HCT116 (cell line): Measurements from ENCODE around the gene CSF2RB. TPM values are rescaled to one million over a fixed set of nuclear protein-coding genes. Genes with fewer than 3 reads are reported as not detected.

Experiments
- ATAC-seq: fragments of 200-7000 bp; cut with Tn5 transposase; 2 replicates; pipeline ENCODE4 v1.9.1; 2020; ENCODE audit warnings: mild to moderate bottlenecking, moderate library complexity
- BruUV-seq: library from RNA; stranded (reverse); fragments of 400-500 nt; replicated peaks from 2 replicates; lab custom pipeline; 2021; lab: Mats Ljungman, UMichigan
- CTCF ChIA-PET: fragments of 300-600 bp; sonication (Branson Sonifier 250); formaldehyde crosslinking; loops from one replicate; lab custom pipeline; 2021; ENCODE audit warnings: antibody characterized with exemption; lab: Charles Lee
- POLR2A ChIA-PET: fragments of 300-600, 350-600 bp; sonication (Branson Sonifier 250); formaldehyde crosslinking; loops from one replicate; lab custom pipeline; 2021; ENCODE audit warnings: antibody characterized with exemption; lab: Charles Lee
- RAD21 ChIA-PET, 2 experiments: fragments of 300-600 bp; sonication (Branson Sonifier 250); formaldehyde crosslinking; loops; one replicate each; lab custom pipeline; 2023; ENCODE audit warnings: low total read pairs in 2 of 2; ENCODE audit not compliant: uncharacterized antibody in 2 of 2, unreplicated experiment in 2 of 2, low non-redundant PET in 1 of 2; lab: Charles Lee
- DNase-seq: peaks from one replicate; pipeline ENCODE4 v3.0.0-alpha.2; 2010; ENCODE audit warnings: low read depth, low spot score
- H2AFZ ChIP-seq: fragments of 200-600 bp; shearing (Covaris generic), sonication (generic); 2 replicates; pipeline ENCODE4 v1.6.1; 2017; ENCODE audit warnings: low read depth, mixed run types, mixed read lengths, antibody characterized with exemption, low read length; ENCODE audit not compliant: poor library complexity, severe bottlenecking
- H3K27ac ChIP-seq: 2 replicates; pipeline ENCODE4 v1.5.1; 2012; ENCODE audit warnings: low read depth, low read length
- H3K27me3 ChIP-seq: fragments of 200-600 bp; sonication (generic); 2 replicates; pipeline ENCODE4 v1.6.1; 2016; ENCODE audit warnings: mixed run types, low read length, mixed read lengths; ENCODE audit not compliant: insufficient read depth
- H3K36me3 ChIP-seq, 2 experiments: fragments of 200-500 bp in 1 of 2; fragments of 200-600 bp in 1 of 2; sonication (Bioruptor generic) in 1 of 2; sonication (generic) in 1 of 2; 2 replicates each; pipeline versions ENCODE4 v1.5.1 to v1.6.1; 2014 to 2016; ENCODE audit warnings: low read length in 2 of 2, inconsistent platforms in 1 of 2, mixed read lengths in 1 of 2, mixed run types in 1 of 2; ENCODE audit not compliant: insufficient read depth in 2 of 2, control insufficient read depth in 1 of 2
- H3K4me1 ChIP-seq, 2 experiments: fragments of 200-600 bp in 1 of 2; sonication (generic) in 1 of 2; 2 replicates each; pipeline versions ENCODE4 v1.5.1 to v1.6.1; 2012 to 2017; ENCODE audit warnings: low read length in 2 of 2, inconsistent platforms in 1 of 2, mild to moderate bottlenecking in 1 of 2, mixed read lengths in 1 of 2, mixed run types in 1 of 2, moderate library complexity in 1 of 2; ENCODE audit not compliant: insufficient read depth in 2 of 2, control insufficient read depth in 1 of 2
- H3K4me2 ChIP-seq: fragments of 200-600 bp; sonication (generic); 2 replicates; pipeline ENCODE4 v1.6.1; 2017; ENCODE audit warnings: mixed run types, low read length, mixed read lengths
- H3K4me3 ChIP-seq, 2 experiments: fragments of 200-600 bp in 1 of 2; sonication (generic) in 1 of 2; replicated peaks in 1 of 2; 2 replicates each; pipeline ENCODE4 v1.5.1; 2011 to 2016; ENCODE audit warnings: low read length in 2 of 2, control low read depth in 1 of 2, low read depth in 1 of 2, mild to moderate bottlenecking in 1 of 2, mixed read lengths in 1 of 2, mixed run types in 1 of 2
- H3K79me2 ChIP-seq: fragments of 200-600 bp; sonication (generic); 2 replicates; pipeline ENCODE4 v1.6.1; 2017; ENCODE audit warnings: mild to moderate bottlenecking, mixed run types, low read length, moderate library complexity, mixed read lengths; ENCODE audit not compliant: insufficient read depth
- H3K9ac ChIP-seq: fragments of 200-600 bp; sonication (generic); 2 replicates; pipeline ENCODE4 v1.6.1; 2016; ENCODE audit warnings: low read length, mixed read lengths
- H3K9me2 ChIP-seq: fragments of 200-600 bp; sonication (generic), shearing (Covaris generic); 2 replicates; pipeline ENCODE4 v1.6.1; 2017; ENCODE audit warnings: mixed run types, mild to moderate bottlenecking, moderate library complexity; ENCODE audit not compliant: insufficient read depth
- H3K9me3 ChIP-seq, 2 experiments: fragments of 200-500 bp in 1 of 2; fragments of 200-600 bp in 1 of 2; sonication (Bioruptor generic) in 1 of 2; sonication (generic) in 1 of 2; 2 replicates each; pipeline ENCODE4 v1.6.1; 2014 to 2017; ENCODE audit warnings: low read length in 2 of 2, mixed read lengths in 2 of 2, inconsistent platforms in 1 of 2, low read depth in 1 of 2, mild to moderate bottlenecking in 1 of 2, mixed run types in 1 of 2, moderate library complexity in 1 of 2; ENCODE audit not compliant: control insufficient read depth in 1 of 2, insufficient read depth in 1 of 2
- H4K20me1 ChIP-seq: fragments of 200-600 bp; sonication (generic), shearing (Covaris generic); 2 replicates; pipeline ENCODE4 v1.6.1; 2017; ENCODE audit warnings: mixed run types, mild to moderate bottlenecking, moderate library complexity; ENCODE audit not compliant: insufficient read depth
- CBX3 ChIP-seq: IDR thresholded peaks from 2 replicates; pipeline ENCODE4 v1.6.1; 2012; ENCODE audit warnings: low read depth
- CEBPB ChIP-seq: IDR thresholded peaks from 2 replicates; pipeline ENCODE4 v1.6.1; 2012; ENCODE audit warnings: low read depth
- CTCF ChIP-seq, 3 experiments: fragments of 200-600 bp in 1 of 3; sonication (generic) in 1 of 3; IDR thresholded peaks in 2 of 3; conservative IDR thresholded peaks in 1 of 3; 2 replicates each; pipeline ENCODE4 v1.5.1; 2012 to 2017; ENCODE audit warnings: low read depth in 2 of 3, low read length in 2 of 3, antibody characterized with exemption in 1 of 3, borderline replicate concordance in 1 of 3, control low read depth in 1 of 3, mild to moderate bottlenecking in 1 of 3, mixed read lengths in 1 of 3, mixed run types in 1 of 3, moderate library complexity in 1 of 3; ENCODE audit not compliant: insufficient read depth in 1 of 3
- ELF1 ChIP-seq: IDR thresholded peaks from 2 replicates; pipeline ENCODE4 v1.6.1; 2012; ENCODE audit warnings: low read depth, borderline replicate concordance
- EZH2 ChIP-seq: fragments of 200-600 bp; sonication (generic); IDR thresholded peaks from 2 replicates; pipeline ENCODE4 v1.6.1; 2017; ENCODE audit warnings: antibody characterized with exemption, mixed run types
- EZH2phosphoT487 ChIP-seq: fragments of 200-600 bp; IDR thresholded peaks from 2 replicates; pipeline ENCODE4 v1.6.1; 2018; ENCODE audit warnings: antibody characterized with exemption, borderline replicate concordance
- FOSL1 ChIP-seq: IDR thresholded peaks from 2 replicates; pipeline ENCODE4 v1.6.1; 2012; ENCODE audit warnings: low read depth
- JUND ChIP-seq: IDR thresholded peaks from 2 replicates; pipeline ENCODE4 v1.6.1; 2012
- MAX ChIP-seq: IDR thresholded peaks from 2 replicates; pipeline ENCODE4 v1.6.1; 2012
- POLR2A ChIP-seq: IDR thresholded peaks from 2 replicates; pipeline ENCODE4 v1.7.0; 2011; ENCODE audit warnings: borderline replicate concordance; ENCODE audit not compliant: insufficient read depth, insufficient read length; ENCODE audit errors: extremely low read depth
- RAD21 ChIP-seq: IDR thresholded peaks from 2 replicates; pipeline ENCODE4 v1.6.1; 2012; ENCODE audit warnings: low read depth, mild to moderate bottlenecking
- SIN3A ChIP-seq: IDR thresholded peaks from 2 replicates; pipeline ENCODE4 v1.6.1; 2012; ENCODE audit warnings: low read depth
- SP1 ChIP-seq: IDR thresholded peaks from 2 replicates; pipeline ENCODE4 v1.6.1; 2012; ENCODE audit warnings: low read depth
- SRF ChIP-seq: IDR thresholded peaks from 2 replicates; pipeline ENCODE4 v1.6.1; 2012; ENCODE audit warnings: low read depth
- TCF7L2 ChIP-seq: IDR thresholded peaks from 2 replicates; pipeline ENCODE4 v1.7.0; 2011; ENCODE audit warnings: borderline replicate concordance, inconsistent platforms; ENCODE audit not compliant: insufficient read depth, insufficient read length; ENCODE audit errors: extremely low read depth
- YY1 ChIP-seq: IDR thresholded peaks from 2 replicates; pipeline ENCODE4 v1.6.1; 2011; ENCODE audit warnings: low read length, low read depth, moderate library complexity, mild to moderate bottlenecking; ENCODE audit not compliant: insufficient replicate concordance; ENCODE audit errors: extremely low read depth
- ZBTB33 ChIP-seq: IDR thresholded peaks from 2 replicates; pipeline ENCODE4 v1.6.1; 2011; ENCODE audit warnings: mild to moderate bottlenecking, low read length, moderate library complexity; ENCODE audit not compliant: insufficient replicate concordance; ENCODE audit errors: extremely low read depth
- ZFX ChIP-seq: fragments of 450-650 bp; IDR thresholded peaks from 2 replicates; pipeline ENCODE4 v1.6.1; 2017
- intact Hi-C: fragments of 100-400 bp; cut with micrococcal nuclease; formaldehyde crosslinking; loops from 2 replicates; pipeline ENCODE4 v1.10.0; 2022
- total RNA-seq: library from RNA; stranded (reverse); gene quantifications from one replicate; pipeline ENCODE4 v1.2.1, GENCODE V29; 2021; ENCODE audit not compliant: unreplicated experiment
- TF ChIP-seq, protein P1 (sequence below): IDR thresholded peaks from 2 replicates; pipeline ENCODE4 v1.6.1; 2012
- TF ChIP-seq, protein P2 (sequence below): IDR thresholded peaks from 2 replicates; pipeline ENCODE4 v1.6.1; 2012; ENCODE audit warnings: low read depth

Gene CSF2RB
- total RNA-seq, 1 experiment from 2014 or later = 0.10 TPM

DNA sequence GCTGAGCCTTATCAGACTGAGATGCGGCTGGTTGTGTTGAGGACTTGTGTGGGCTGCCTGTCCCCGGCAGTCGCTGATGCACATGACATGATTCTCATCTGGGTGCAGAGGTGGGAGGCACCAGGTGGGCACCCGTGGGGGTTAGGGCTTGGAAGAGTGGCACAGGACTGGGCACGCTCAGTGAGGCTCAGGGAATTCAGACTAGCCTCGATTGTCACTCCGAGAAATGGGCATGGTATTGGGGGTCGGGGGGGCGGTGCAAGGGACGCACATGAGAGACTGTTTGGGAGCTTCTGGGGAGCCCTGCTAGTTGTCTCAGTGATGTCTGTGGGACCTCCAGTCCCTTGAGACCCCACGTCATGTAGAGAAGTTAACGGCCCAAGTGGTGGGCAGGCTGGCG is 25.5 kb downstream of the CSF2RB start:
- intact Hi-C loops = no loop called here
- no peaks in the 10 kb centered on the region for H3K9me3 ChIP-seq
- no peaks in the 10 kb centered on the region for H3K79me2 ChIP-seq
- no peak overlapping the region for H2AFZ ChIP-seq
- CTCF ChIA-PET = no interaction called here
- no peaks in the 10 kb centered on the region for H3K27me3 ChIP-seq
- no peak overlapping the region for H3K4me3 ChIP-seq
- no peak for ATAC-seq
- no peaks in the 10 kb centered on the region for H3K4me1 ChIP-seq
- RAD21 ChIA-PET = no interaction called here
- no TSS peak for BruUV-seq
- H3K9ac ChIP-seq = no peak overlapping the region
- no peaks in the 10 kb centered on the region for H3K36me3 ChIP-seq
- no peak for DNase-seq
- POLR2A ChIA-PET = no interaction called here
- TF ChIP-seq POLR2A = no peak
- TF ChIP-seq EZH2phosphoT487 = no peak
- TF ChIP-seq ZBTB33 = no peak
- TF ChIP-seq YY1 = no peak
- TF ChIP-seq, protein P1, sequence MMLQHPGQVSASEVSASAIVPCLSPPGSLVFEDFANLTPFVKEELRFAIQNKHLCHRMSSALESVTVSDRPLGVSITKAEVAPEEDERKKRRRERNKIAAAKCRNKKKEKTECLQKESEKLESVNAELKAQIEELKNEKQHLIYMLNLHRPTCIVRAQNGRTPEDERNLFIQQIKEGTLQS = no peak
- no peak for TF ChIP-seq SP1
- TF ChIP-seq TCF7L2 = no peak
- TF ChIP-seq ELF1 = no peak
- no peak for TF ChIP-seq EZH2
- TF ChIP-seq JUND = no peak
- no peak for TF ChIP-seq MAX
- no peak for TF ChIP-seq CBX3
- no peak for TF ChIP-seq ZFX
- no peak for TF ChIP-seq RAD21
- TF ChIP-seq SIN3A = no peak
- TF ChIP-seq FOSL1 = no peak
- no peak for TF ChIP-seq CTCF (IDR thresholded peaks at IDR 0.05 in 2 of 3, conservative IDR thresholded peaks at IDR 0.05 in 1 of 3; ENCODE audit: borderline replicate concordance in 1 of 3, insufficient read depth in 1 of 3, low read depth in 2 of 3, low read length in 2 of 3)
- no peak for TF ChIP-seq CEBPB
- TF ChIP-seq SRF = no peak
- TF ChIP-seq, protein P2, sequence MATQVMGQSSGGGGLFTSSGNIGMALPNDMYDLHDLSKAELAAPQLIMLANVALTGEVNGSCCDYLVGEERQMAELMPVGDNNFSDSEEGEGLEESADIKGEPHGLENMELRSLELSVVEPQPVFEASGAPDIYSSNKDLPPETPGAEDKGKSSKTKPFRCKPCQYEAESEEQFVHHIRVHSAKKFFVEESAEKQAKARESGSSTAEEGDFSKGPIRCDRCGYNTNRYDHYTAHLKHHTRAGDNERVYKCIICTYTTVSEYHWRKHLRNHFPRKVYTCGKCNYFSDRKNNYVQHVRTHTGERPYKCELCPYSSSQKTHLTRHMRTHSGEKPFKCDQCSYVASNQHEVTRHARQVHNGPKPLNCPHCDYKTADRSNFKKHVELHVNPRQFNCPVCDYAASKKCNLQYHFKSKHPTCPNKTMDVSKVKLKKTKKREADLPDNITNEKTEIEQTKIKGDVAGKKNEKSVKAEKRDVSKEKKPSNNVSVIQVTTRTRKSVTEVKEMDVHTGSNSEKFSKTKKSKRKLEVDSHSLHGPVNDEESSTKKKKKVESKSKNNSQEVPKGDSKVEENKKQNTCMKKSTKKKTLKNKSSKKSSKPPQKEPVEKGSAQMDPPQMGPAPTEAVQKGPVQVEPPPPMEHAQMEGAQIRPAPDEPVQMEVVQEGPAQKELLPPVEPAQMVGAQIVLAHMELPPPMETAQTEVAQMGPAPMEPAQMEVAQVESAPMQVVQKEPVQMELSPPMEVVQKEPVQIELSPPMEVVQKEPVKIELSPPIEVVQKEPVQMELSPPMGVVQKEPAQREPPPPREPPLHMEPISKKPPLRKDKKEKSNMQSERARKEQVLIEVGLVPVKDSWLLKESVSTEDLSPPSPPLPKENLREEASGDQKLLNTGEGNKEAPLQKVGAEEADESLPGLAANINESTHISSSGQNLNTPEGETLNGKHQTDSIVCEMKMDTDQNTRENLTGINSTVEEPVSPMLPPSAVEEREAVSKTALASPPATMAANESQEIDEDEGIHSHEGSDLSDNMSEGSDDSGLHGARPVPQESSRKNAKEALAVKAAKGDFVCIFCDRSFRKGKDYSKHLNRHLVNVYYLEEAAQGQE = no peak
- H3K27ac ChIP-seq = no peak overlapping the region
- H3K9me2 ChIP-seq = no peaks in the 10 kb centered on the region
- no peaks in the 10 kb centered on the region for H4K20me1 ChIP-seq
- H3K4me2 ChIP-seq = no peak overlapping the region
